Tibial nerve (tissue), 3 donors: ENCODE data around the gene BTBD9.

Source experiments
- POLR2A ChIP-seq, 2 donors: fragments of 450-650 bp; IDR thresholded peaks; one replicate each; pipeline ENCODE4 v1.6.1; 2017; ENCODE audit warnings: antibody characterized with exemption in 2 of 2, mild to moderate bottlenecking in 2 of 2, moderate library complexity in 2 of 2
- TF ChIP-seq, protein P1 (sequence below), 5 experiments: fragments of 200-600 bp in 3 of 5; fragments of 450-650 bp in 2 of 5; sonication (generic) in 3 of 5; IDR thresholded peaks; one replicate each; pipeline ENCODE4 v1.5.1; 2016 to 2019; ENCODE audit warnings: antibody characterized with exemption in 5 of 5, mild to moderate bottlenecking in 3 of 5, moderate library complexity in 2 of 5

DNA sequence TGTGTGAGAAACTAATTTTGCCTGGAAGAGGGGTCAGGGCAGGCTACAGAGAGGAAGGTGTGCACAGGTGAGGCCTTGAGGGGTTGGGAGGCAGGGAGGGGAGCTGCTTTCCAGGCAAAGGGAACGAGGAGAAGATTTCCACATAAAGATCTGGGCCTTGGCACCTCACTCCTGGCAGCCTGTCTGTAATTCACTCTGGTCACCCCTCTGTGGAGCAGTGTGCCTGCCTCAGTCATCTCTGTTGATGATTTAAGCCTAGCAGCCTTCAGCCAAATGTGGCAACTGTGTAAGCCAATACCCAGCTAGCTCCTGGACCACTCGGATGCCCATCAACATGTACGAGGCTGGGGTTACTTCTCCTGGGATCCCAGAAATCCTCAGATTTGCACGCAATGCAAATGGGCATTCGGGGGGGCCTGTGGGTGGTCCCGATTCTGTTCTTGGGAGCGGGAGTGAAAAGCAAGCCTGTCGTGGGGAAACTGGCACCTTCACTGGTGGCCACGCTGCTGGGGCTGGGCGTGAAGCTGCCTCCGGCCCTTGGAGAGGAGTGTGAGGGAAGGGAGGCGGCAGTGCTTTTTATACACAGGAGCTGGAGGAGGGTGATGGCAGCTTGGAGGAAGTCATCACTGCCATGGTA lies 459.8 kb downstream of the BTBD9 start:
- TF ChIP-seq, protein P1, sequence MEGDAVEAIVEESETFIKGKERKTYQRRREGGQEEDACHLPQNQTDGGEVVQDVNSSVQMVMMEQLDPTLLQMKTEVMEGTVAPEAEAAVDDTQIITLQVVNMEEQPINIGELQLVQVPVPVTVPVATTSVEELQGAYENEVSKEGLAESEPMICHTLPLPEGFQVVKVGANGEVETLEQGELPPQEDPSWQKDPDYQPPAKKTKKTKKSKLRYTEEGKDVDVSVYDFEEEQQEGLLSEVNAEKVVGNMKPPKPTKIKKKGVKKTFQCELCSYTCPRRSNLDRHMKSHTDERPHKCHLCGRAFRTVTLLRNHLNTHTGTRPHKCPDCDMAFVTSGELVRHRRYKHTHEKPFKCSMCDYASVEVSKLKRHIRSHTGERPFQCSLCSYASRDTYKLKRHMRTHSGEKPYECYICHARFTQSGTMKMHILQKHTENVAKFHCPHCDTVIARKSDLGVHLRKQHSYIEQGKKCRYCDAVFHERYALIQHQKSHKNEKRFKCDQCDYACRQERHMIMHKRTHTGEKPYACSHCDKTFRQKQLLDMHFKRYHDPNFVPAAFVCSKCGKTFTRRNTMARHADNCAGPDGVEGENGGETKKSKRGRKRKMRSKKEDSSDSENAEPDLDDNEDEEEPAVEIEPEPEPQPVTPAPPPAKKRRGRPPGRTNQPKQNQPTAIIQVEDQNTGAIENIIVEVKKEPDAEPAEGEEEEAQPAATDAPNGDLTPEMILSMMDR (IDR thresholded peaks at IDR 0.05): no peak
- no peak for TF ChIP-seq POLR2A (IDR thresholded peaks at IDR 0.05)
